Calu3 (cell line): ENCODE measurements around the gene CDKL2. TPM values are rescaled to one million over a fixed set of nuclear protein-coding genes. Genes with fewer than 3 reads are reported as not detected.

Experiments
- BruUV-seq: library from RNA; stranded (reverse); fragments of 400-500 nt; replicated peaks from 2 replicates; lab custom pipeline; 2021; lab: Mats Ljungman, UMichigan
- CTCF ChIA-PET: fragments of 300-600 bp; sonication (Branson Sonifier 250); formaldehyde crosslinking; loops from one replicate; lab custom pipeline; 2022; ENCODE audit warnings: antibody characterized with exemption; lab: Charles Lee
- DNase-seq: peaks from one replicate; pipeline ENCODE4 v3.0.0; 2022
- H3K27ac Mint-ChIP-seq: one replicate; pipeline ENCODE4 v1.8.0; 2022; ENCODE audit warnings: mixed read lengths; ENCODE audit not compliant: unreplicated experiment
- H3K27me3 Mint-ChIP-seq: one replicate; pipeline ENCODE4 v1.8.0; 2022; ENCODE audit warnings: mixed read lengths; ENCODE audit not compliant: unreplicated experiment
- H3K36me3 Mint-ChIP-seq: one replicate; pipeline ENCODE4 v1.8.0; 2022; ENCODE audit warnings: mild to moderate bottlenecking, moderate library complexity, mixed read lengths; ENCODE audit not compliant: insufficient read depth, unreplicated experiment
- H3K4me1 Mint-ChIP-seq: one replicate; pipeline ENCODE4 v1.8.0; 2022; ENCODE audit warnings: mild to moderate bottlenecking, low read depth, mixed read lengths; ENCODE audit not compliant: unreplicated experiment
- H3K4me3 Mint-ChIP-seq: one replicate; pipeline ENCODE4 v1.8.0; 2022; ENCODE audit warnings: mild to moderate bottlenecking, low read depth, moderate library complexity, mixed read lengths; ENCODE audit not compliant: unreplicated experiment
- H3K9me3 Mint-ChIP-seq: one replicate; pipeline ENCODE4 v1.8.0; 2022; ENCODE audit warnings: low read depth, mixed read lengths; ENCODE audit not compliant: unreplicated experiment
- intact Hi-C: fragments of 100-400 bp; cut with micrococcal nuclease; formaldehyde crosslinking; loops from one replicate; pipeline ENCODE4 v1.10.0; 2022; ENCODE audit not compliant: unreplicated experiment
- total RNA-seq: library from RNA; stranded (reverse); gene quantifications from 2 replicates; pipeline ENCODE4 v1.2.3, GENCODE V29; 2022
- TF ChIP-seq, protein P1 (sequence below): fragments of 200-600 bp; IDR thresholded peaks from one replicate; pipeline ENCODE4 v1.8.0; 2022; ENCODE audit warnings: antibody characterized with exemption; ENCODE audit not compliant: unreplicated experiment

The CDKL2 gene
- total RNA-seq, 1 experiment from 2014 or later = 2.7 TPM

DNA sequence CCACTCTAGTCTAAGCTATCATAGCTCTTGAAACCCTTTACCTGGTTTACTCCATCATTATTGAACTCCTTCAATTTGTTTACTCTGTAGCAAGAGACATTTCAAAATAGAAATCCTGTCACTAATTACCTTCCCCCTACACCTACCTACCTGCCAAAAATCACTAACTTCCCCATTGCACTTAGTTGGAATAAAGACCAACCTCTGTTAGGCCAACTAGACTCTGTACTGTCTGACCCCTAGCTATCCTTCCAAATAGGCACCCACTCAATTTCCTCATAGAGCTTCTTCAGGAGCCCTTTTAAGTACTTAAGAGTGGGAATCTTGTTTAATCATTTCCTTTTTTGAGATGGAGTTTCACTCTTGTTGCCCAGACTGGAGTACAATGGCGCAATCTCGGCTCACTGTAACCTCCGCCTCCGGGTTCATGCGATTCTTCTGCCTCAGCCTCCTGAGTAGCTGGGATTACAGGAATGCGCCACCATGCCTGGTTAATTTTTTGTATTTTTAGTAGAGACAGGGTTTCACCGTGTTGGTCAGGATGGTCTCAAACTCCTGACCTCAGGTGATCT is 8.9 kb upstream of the CDKL2 start:
- CTCF ChIA-PET = no interaction called here
- intact Hi-C loops = no loop called here
- no TSS peak for BruUV-seq
- Mint-ChIP-seq H3K27me3 (no peaks in the 10 kb centered on the region), H3K9me3 (no peaks in the 10 kb centered on the region), H3K27ac (peak overlapping the region; percentile 9), H3K4me1 (no peaks in the 10 kb centered on the region), H3K36me3 (peaks cover 27% of the 10 kb centered on the region), H3K4me3 (no peak overlapping the region)
- DNase-seq = no peak
- TF ChIP-seq, protein P1, sequence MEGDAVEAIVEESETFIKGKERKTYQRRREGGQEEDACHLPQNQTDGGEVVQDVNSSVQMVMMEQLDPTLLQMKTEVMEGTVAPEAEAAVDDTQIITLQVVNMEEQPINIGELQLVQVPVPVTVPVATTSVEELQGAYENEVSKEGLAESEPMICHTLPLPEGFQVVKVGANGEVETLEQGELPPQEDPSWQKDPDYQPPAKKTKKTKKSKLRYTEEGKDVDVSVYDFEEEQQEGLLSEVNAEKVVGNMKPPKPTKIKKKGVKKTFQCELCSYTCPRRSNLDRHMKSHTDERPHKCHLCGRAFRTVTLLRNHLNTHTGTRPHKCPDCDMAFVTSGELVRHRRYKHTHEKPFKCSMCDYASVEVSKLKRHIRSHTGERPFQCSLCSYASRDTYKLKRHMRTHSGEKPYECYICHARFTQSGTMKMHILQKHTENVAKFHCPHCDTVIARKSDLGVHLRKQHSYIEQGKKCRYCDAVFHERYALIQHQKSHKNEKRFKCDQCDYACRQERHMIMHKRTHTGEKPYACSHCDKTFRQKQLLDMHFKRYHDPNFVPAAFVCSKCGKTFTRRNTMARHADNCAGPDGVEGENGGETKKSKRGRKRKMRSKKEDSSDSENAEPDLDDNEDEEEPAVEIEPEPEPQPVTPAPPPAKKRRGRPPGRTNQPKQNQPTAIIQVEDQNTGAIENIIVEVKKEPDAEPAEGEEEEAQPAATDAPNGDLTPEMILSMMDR = no peak

DNA sequence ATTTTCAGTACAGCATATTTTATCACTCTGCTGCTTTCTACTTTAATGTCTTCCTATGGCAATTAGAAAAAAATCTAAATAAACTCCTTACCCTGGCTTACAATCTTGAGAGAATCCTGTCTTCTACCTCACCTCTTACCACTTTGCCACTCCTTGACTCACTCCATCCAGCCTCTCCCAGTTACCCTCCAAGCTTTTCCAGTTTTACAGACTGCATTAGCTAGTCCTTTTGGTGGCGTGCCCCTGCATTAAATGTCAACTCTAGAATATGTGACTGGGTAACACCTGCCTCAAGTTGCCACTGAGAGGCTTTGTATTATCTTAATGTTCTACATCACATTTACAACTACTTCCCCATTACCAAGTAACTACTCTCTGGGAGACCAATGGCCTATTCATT is 7.5 kb upstream of the CDKL2 start:
- BruUV-seq = no TSS peak
- CTCF ChIA-PET = no interaction called here
- H3K27ac Mint-ChIP-seq = peak overlapping the region; percentile 53
- H3K4me1 Mint-ChIP-seq = no peaks in the 10 kb centered on the region
- no peaks in the 10 kb centered on the region for H3K9me3 Mint-ChIP-seq
- H3K27me3 Mint-ChIP-seq = no peaks in the 10 kb centered on the region
- no peak overlapping the region for H3K4me3 Mint-ChIP-seq
- intact Hi-C loops = no loop called here
- no peak for DNase-seq
- TF ChIP-seq, protein P1 = no peak
- peaks cover 22% of the 10 kb centered on the region for H3K36me3 Mint-ChIP-seq

DNA sequence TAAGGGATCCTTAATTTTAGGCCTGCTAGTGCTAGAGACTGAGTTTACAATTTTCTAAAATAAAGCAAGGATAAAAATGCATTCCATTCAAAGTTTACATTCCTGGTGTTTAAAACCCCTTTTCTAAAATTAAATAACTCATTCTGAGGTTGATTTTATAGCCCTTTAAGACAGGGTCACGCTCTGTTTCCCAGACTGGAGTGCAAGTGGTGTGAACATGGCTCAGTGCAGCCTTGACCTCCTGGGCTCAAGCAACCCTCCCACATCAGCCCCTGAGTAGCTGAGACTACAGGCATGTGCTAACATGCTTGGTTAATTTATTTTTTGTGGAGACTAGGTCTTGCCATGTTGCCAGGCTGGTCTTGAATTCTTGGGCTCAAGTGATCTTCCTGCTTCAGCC is 6.8 kb upstream of the CDKL2 start:
- intact Hi-C loops = no loop called here
- Mint-ChIP-seq H3K4me1 (no peaks in the 10 kb centered on the region), H3K27ac (no peak overlapping the region), H3K9me3 (no peaks in the 10 kb centered on the region), H3K4me3 (no peak overlapping the region), H3K27me3 (no peaks in the 10 kb centered on the region), H3K36me3 (peaks cover 22% of the 10 kb centered on the region)
- TF ChIP-seq, protein P1 = no peak
- no TSS peak for BruUV-seq
- no peak for DNase-seq
- CTCF ChIA-PET = no interaction called here

DNA sequence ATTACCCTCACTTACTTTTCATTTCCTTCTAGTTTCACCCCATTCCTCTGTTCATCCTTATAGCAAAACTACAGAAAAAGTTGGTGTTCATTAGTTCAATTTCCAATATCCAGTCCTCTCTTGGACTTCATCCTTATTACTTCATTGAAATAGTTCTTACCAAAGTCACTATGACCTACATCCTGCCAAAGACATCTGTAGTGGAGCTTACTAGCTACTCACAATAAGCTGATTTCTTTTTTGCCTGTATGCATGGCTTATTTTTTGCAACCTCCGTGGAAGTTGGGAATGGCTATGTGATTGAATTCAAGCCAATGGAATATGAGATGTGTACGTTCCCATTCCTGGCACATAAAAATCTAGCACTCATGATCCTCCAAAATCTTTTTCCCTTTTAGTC is 4.6 kb upstream of the CDKL2 start:
- BruUV-seq = no TSS peak
- intact Hi-C loops = no loop called here
- Mint-ChIP-seq H3K9me3 (no peaks in the 10 kb centered on the region), H3K4me1 (peaks cover 9% of the 10 kb centered on the region), H3K27ac (no peak overlapping the region), H3K4me3 (no peak overlapping the region), H3K27me3 (no peaks in the 10 kb centered on the region), H3K36me3 (peaks cover 23% of the 10 kb centered on the region)
- DNase-seq = no peak
- CTCF ChIA-PET = no interaction called here
- TF ChIP-seq, protein P1 = no peak
